Muscle of leg (tissue), 11 donors: ENCODE results near the gene PAPOLA. TPM values are rescaled to one million over a fixed set of nuclear protein-coding genes. Genes with fewer than 3 reads are reported as not detected.

Experiments
- DNase-seq: peaks from one replicate; pipeline ENCODE4 v3.0.0; 2013
- H3K27ac ChIP-seq: one replicate; pipeline ENCODE4 v1.5.1; 2013; ENCODE audit warnings: mild to moderate bottlenecking, low read length, control low read depth
- H3K27me3 ChIP-seq: one replicate; pipeline ENCODE4 v1.6.1; 2013; ENCODE audit warnings: low read length; ENCODE audit not compliant: control insufficient read depth, insufficient read depth
- H3K36me3 ChIP-seq: one replicate; pipeline ENCODE4 v1.6.1; 2013; ENCODE audit warnings: low read length; ENCODE audit not compliant: control insufficient read depth, insufficient read depth
- H3K4me1 ChIP-seq: one replicate; pipeline ENCODE4 v1.6.1; 2013; ENCODE audit warnings: low read length; ENCODE audit not compliant: control insufficient read depth, insufficient read depth
- H3K4me3 ChIP-seq: one replicate; pipeline ENCODE4 v1.5.1; 2013; ENCODE audit warnings: low read length, control low read depth
- H3K9me3 ChIP-seq: replicated peaks from 2 replicates; pipeline ENCODE4 v1.6.1; 2013; ENCODE audit warnings: low read depth, low read length; ENCODE audit not compliant: control insufficient read depth
- WGBS: methylation state at CpG from one replicate; pipeline ENCODE4 v1.1.5; 2013; ENCODE audit warnings: missing lambda C conversion rate; ENCODE audit not compliant: insufficient coverage; 5-methylcytosine and 5-hydroxymethylcytosine counted together
- polyA plus RNA-seq, 8 donors: library from polyadenylated mRNA; unstranded; fragments of 120-200 nt; gene quantifications; one replicate each; pipeline versions ENCODE4 v1.2.1 to v1.2.3, GENCODE V29; 2013; ENCODE audit warnings: inconsistent platforms in 1 of 8, low replicate concordance in 1 of 8; ENCODE audit not compliant: insufficient read length in 8 of 8, insufficient read depth in 1 of 8
- total RNA-seq: library from RNA; stranded (reverse); fragments of 120-200 nt; gene quantifications from one replicate; pipeline ENCODE4 v1.2.4, GENCODE V29; 2013

PAPOLA gene
- total and polyA plus RNA-seq, 9 donors = 72.9 to 111 (median 89.7) TPM

DNA sequence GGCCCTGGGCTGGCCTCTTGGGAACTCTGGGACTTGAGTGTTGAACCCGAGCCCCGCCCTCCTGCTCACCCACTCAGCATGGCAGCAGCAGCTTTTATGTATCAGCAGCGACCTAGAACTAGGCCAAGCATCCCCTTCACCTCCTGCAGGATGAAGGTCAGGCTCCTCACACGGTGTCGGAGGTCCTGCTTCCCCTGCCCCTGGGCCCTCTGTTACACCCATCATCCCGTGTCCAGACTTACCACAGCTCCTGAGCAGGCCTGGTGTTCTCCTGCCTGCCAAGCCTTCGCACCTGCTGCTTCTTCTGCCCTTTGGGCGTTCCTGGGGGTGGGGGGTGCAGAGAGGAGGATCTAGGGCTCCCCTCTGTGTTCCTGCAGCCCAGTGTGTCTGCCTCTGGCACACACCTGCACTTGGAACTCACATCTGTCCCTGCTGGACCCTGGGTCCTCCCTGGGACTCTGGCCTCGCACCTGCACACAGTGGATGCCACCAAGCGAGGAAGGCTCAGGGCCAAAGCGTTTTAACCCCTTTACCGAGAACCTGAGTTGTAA lies 80.3 kb downstream of the PAPOLA start:
- H3K36me3 ChIP-seq = no peaks in the 10 kb centered on the region
- no peak for DNase-seq
- H3K27ac ChIP-seq = no peak overlapping the region
- 66% methylated on average over 9 of the region's 12 CpGs for WGBS
- no peak overlapping the region for H3K4me3 ChIP-seq
- no peaks in the 10 kb centered on the region for H3K4me1 ChIP-seq
- peaks cover 32% of the 10 kb centered on the region for H3K27me3 ChIP-seq
- no peaks in the 10 kb centered on the region for H3K9me3 ChIP-seq

DNA sequence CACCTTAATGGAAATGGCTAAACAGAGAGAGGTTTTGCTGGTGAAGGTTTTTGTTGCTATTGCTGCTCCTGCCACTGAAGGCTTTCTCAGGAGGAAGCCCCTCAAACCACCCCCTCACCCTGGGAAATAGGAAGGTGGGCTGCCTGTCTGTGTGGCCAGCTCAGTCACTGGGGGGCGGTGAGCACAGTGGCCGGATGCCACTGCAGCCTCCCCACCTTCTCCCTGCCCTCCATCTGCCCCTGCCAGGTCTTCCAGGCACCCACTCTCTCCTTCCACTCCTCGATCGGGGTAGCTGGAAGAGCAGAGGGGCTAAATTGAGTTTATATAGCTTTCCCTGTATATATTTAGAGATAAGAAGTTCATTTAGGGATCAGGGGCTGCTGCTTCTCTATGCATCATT lies 80.8 kb downstream of the PAPOLA start:
- Histone ChIP-seq H3K36me3 (no peaks in the 10 kb centered on the region), H3K27me3 (peaks cover 28% of the 10 kb centered on the region), H3K9me3 (no peaks in the 10 kb centered on the region), H3K4me3 (no peak overlapping the region), H3K4me1 (no peaks in the 10 kb centered on the region), H3K27ac (no peak overlapping the region)
- DNase-seq = no peak
- no CpG with 5 or more reads among the region's 4 CpGs for WGBS

DNA sequence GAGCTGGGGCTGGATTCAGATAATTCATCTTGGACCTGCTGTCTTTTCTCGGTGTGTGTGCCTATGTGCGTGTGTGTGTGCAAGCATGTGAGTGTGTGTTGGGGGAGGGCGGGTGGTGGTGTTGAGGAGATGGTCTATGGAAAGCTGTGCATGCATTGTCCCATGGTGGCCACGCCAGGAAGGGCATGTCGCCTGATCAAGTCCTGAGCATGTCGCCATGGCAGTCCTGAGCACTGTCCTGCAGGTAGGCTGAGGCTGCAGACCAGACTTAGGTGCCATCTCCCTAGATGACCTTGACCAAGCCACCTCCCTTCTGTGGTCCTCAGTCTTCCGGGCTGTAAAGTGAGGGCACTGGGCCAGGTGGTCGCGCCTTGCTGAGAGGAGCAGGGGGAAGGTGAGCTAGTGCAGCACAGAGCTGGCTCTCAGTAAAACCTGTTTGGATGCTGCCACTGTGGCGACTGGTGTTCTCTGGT lies 81.4 kb downstream of the PAPOLA start:
- DNase-seq = no peak
- Histone ChIP-seq H3K4me3 (no peak overlapping the region), H3K36me3 (no peaks in the 10 kb centered on the region), H3K9me3 (no peaks in the 10 kb centered on the region), H3K4me1 (no peaks in the 10 kb centered on the region), H3K27ac (no peak overlapping the region), H3K27me3 (peaks cover 28% of the 10 kb centered on the region)
- 71% methylated on average over 10 of the region's 10 CpGs for WGBS

DNA sequence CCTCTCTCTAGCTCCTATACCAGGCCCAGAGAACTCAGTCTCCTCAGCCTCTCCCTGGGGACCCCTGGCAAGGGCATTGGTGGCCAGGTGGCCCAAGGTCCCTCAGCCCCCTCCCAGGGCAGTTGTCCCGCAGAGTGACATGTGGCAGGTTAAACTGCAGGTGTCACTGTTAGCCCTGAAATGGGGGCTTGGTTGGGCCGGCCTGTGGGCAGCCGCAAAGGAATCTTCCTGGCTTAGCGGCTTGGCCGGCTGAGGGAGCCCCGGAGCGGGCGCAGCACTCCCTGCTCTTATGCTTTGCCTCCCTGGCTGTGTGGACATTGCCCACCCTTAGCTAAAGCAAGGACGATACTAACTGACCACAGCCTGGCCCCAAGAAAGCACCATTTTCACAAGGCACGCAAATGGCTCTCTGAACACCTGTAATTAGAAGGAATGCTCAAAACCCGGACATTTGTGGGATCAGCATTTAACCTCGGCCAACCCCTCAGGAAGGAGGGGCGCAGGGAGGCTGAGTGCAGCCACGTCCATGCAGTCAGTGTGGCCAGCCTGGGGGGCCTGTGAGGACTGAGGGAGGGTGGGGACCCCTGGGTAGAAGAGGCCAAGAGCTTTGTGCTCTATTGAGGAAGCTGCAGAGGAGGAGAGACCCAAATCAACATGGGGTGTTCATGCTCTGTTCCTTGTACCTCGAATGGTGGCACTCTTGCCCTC lies 82.2 kb downstream of the PAPOLA start:
- Histone ChIP-seq H3K27me3 (peaks cover 28% of the 10 kb centered on the region), H3K4me3 (no peak overlapping the region), H3K36me3 (no peaks in the 10 kb centered on the region), H3K27ac (no peak overlapping the region), H3K9me3 (no peaks in the 10 kb centered on the region), H3K4me1 (peaks cover 6% of the 10 kb centered on the region)
- DNase-seq = peak; percentile 48
- 20% methylated on average over 14 of the region's 15 CpGs for WGBS

DNA sequence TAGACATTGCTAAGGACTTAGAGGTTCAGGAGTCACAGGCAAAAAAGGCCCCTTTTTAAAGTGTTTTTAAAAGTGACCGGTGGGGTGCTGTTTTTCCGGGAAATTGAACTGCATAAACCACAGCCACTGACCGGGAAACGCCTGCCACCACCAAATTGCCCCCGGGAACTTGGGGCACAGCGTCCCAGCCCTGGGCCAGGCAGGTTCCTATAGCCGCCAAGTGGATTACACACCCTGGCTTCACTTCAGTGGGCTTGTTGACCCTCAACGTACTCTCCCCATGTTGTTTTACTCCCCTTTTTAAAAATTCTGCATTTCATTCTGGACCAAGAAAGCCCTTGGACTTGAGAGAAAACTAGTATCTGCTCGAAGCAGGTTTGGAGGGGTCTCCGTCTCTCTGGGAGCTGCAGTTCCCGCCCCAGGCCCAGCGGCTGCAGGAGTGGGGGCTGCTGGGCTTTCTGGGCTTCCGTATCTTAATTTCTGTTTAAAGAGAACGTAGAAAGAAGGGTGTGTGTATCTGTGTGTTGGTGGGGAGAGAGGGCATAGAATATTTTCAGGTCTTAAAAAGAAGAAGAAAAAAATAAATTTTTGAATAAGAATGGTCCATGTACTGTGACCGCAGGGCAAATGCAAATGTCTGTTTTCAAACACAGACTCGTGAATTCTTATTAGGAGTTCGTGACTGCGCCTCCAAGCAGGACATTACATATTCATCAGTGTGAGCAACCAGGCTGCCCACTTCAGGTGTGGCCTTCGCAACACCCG lies 82.9 kb downstream of the PAPOLA start:
- peaks cover 28% of the 10 kb centered on the region for H3K27me3 ChIP-seq
- H3K36me3 ChIP-seq = no peaks in the 10 kb centered on the region
- whole genome bisulfite sequencing = 80% methylated on average over 20 of the region's 20 CpGs
- H3K4me3 ChIP-seq = no peak overlapping the region
- peaks cover 7% of the 10 kb centered on the region for H3K4me1 ChIP-seq
- H3K9me3 ChIP-seq = no peaks in the 10 kb centered on the region
- H3K27ac ChIP-seq = no peak overlapping the region
- no peak for DNase-seq

DNA sequence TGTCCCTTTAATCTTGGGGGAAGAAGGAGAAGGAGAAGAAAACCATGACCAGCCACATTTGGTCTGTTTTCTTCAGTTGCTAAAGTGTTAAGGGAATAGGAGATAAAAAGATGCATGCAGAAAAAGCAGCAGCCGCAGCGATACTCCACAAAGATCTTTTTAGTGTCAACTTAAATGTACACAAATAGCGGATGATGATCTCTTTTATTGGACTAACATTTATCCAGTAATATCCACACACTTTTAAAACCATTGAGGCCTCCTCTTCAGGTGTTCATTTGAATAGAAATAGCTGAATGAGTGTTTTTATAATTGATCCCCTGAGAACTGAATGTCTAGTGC lies 83.5 kb downstream of the PAPOLA start:
- no peak for DNase-seq
- peaks cover 7% of the 10 kb centered on the region for H3K4me1 ChIP-seq
- H3K36me3 ChIP-seq = no peaks in the 10 kb centered on the region
- no CpG with 5 or more reads among the region's 3 CpGs for WGBS
- H3K4me3 ChIP-seq = no peak overlapping the region
- H3K9me3 ChIP-seq = no peaks in the 10 kb centered on the region
- H3K27ac ChIP-seq = no peak overlapping the region
- peaks cover 28% of the 10 kb centered on the region for H3K27me3 ChIP-seq

DNA sequence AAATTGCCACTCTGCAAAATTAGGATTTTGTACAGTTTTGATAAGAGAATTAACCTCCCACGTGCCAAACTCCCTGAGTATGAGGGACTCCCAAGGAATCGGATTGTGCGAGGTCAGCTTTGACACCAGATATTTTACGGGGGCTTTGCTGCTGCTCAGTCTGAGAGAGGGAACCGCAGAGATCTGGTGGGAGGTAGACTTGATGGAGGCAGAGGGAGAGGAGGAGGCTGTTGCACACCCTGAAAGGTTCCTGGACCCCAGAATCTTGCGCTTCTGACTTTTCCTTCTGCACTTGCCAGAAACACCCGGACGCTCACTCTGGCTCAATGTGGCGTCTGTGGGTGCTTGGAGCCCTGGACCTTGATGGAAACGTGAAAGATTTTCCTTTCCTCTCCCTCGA lies 83.9 kb downstream of the PAPOLA start:
- Histone ChIP-seq H3K4me3 (no peak overlapping the region), H3K36me3 (no peaks in the 10 kb centered on the region), H3K4me1 (peaks cover 7% of the 10 kb centered on the region), H3K9me3 (no peaks in the 10 kb centered on the region), H3K27ac (no peak overlapping the region), H3K27me3 (peaks cover 28% of the 10 kb centered on the region)
- DNase-seq = no peak
- WGBS = 60% methylated on average over 4 of the region's 11 CpGs

DNA sequence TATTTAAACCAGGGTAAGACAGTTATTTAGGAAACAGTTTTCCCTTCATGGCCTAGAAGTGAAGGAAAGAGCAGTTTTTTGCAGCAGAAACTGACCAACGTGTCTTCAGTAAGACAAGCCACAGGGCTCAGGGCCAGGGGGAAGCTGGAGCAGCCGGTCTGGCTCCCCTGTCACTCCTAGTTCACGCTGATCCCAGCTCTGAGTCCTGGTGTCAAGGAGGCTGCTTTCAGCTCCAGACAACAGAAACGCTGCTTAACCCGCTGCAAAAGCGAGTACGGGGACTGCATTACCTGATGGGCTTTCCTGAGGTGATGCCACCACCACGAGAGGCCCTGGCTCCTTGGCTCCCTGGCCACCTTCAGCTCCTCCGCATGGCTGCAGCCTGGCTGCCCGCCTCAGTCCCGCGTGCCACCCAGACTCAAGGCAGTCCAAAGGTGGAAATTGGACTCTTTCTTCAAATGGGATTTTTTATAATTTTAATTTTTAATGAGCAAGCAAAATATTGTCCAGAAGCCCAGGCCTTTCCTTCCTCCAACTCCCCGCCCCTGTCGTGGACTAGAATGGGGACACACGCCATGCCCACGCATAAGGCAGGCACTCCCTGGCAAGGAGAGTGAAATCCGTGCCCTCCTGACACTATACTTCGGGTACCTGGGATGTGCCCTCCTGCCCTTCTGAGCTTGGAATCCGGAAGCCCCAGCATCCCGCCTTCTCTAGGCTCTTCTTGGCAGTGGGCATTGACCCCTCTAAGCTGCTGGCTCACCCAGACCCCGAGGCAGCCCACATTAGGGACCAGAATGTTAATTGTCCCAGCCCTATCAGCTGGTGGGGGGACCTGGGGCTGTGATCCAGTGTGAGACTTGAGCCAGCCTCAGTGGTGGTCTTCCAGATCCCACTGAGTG lies 85.0 kb downstream of the PAPOLA start:
- H3K27ac ChIP-seq = no peak overlapping the region
- H3K4me1 ChIP-seq = peaks cover 7% of the 10 kb centered on the region
- WGBS = 73% methylated on average over 17 of the region's 21 CpGs
- no peak overlapping the region for H3K4me3 ChIP-seq
- no peak for DNase-seq
- H3K9me3 ChIP-seq = no peaks in the 10 kb centered on the region
- peaks cover 31% of the 10 kb centered on the region for H3K27me3 ChIP-seq
- no peaks in the 10 kb centered on the region for H3K36me3 ChIP-seq

DNA sequence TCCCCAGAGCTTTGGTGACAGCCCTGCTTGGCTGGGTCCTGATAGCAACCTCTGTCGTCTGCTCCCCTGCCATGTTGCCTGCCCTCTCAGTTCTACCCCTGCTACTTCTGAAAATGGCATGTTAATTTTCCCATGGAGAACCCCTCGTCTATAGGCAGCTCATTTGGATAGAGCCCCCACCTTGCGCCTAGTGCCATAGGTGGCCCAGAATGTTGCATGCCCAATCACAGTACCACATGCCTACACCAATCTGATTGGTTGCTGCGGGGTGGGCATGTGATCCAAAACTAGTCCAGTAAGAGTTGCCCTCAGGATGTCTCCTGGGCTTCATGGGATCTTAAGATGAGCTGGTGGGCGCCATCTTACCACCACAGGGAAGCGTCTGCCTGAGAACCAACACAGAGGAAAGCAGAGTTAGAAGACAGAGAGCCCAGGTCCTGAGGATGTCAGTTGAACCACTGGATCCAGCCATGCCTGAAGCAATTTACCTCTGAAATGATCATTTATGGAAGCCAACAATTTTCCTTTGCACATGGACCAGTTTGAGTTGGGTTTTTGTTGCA lies 85.7 kb downstream of the PAPOLA start:
- Histone ChIP-seq H3K4me3 (no peak overlapping the region), H3K27me3 (peaks cover 38% of the 10 kb centered on the region), H3K9me3 (no peaks in the 10 kb centered on the region), H3K36me3 (no peaks in the 10 kb centered on the region), H3K27ac (no peak overlapping the region), H3K4me1 (peaks cover 14% of the 10 kb centered on the region)
- no peak for DNase-seq
- WGBS = 95% methylated on average over 5 of the region's 6 CpGs
